ENCODE measurements around the gene FOXD4. TPM values are rescaled to one million over a fixed set of nuclear protein-coding genes. Genes with fewer than 3 reads are reported as not detected.
"Not testable (repeated sequence)": the region's sequence is repeated elsewhere in the genome, so short reads cannot be mapped to it uniquely, and the experiment has no call there.

Gene FOXD4
- total and polyA plus RNA-seq, 2 of the 8 experiments (the other 6 are each of a cell fraction or from before 2014, with no cell fraction given), result 0.03 TPM; not detected in 1

DNA sequence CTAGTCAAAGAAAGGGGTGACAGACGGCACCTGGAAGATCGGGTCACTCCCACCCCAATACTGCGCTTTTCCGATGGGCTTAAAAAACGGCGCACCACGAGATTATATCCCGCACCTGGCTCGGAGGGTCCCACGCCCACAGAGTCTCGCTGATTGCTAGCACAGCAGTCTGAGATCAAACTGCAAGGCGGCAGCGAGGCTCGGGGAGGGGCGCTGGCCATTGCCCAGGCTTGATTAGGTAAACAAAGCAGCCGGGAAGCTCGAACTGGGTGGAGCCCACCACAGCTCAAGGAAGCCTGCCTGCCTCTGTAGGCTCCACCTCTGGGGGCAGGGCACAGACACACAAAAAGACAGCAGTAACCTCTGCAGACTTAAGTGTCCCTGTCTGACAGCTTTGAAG, 21.7 kb upstream of the FOXD4 start:
- 66% methylated on average over 7 of the region's 17 CpGs; no CpG with 5 or more reads in 1 of the 2 experiments for WGBS, 2 experiments (ENCODE audit: extremely low coverage in 1 of 2, insufficient coverage in 1 of 2, insufficient read length in 1 of 2, insufficient replicate concordance in 2 of 2, low coverage in 1 of 2, low lambda C conversion rate in 2 of 2, missing lambda C conversion rate in 1 of 2)
- H2BK5ac ChIP-seq (ENCODE audit: low read depth, low read length); H3K79me2 ChIP-seq (ENCODE audit: control insufficient read depth in 1 of 2, insufficient read depth in 2 of 2, low read length in 2 of 2); H3K9me3 ChIP-seq (ENCODE audit: insufficient read depth in 2 of 2, low read depth in 1 of 2, low read length in 1 of 2); POLR2A ChIA-PET (ENCODE audit: partially characterized antibody); H3K27ac ChIP-seq (ENCODE audit: low read depth, low read length); CTCF ChIA-PET (ENCODE audit: partially characterized antibody); H4K5ac ChIP-seq (ENCODE audit: insufficient read length, low read depth, low read length); H2BK120ac ChIP-seq (replicated peaks; ENCODE audit: low read depth, low read length); H4K20me1 ChIP-seq (replicated peaks in 1 of 2; ENCODE audit: control insufficient read depth in 1 of 2, insufficient read depth in 2 of 2, low read length in 2 of 2); FAIRE-seq; H3K4me3 ChIP-seq (ENCODE audit: extremely low read depth in 1 of 4, insufficient read depth in 2 of 4, low read depth in 3 of 4, low read length in 4 of 4); H3K79me1 ChIP-seq (ENCODE audit: low read depth, low read length); H3K4me1 ChIP-seq (replicated peaks in 1 of 4; ENCODE audit: control insufficient read depth in 3 of 4, insufficient read depth in 4 of 4, low read length in 3 of 4); H2BK12ac ChIP-seq (ENCODE audit: low read depth, low read length); H3K27me3 ChIP-seq (replicated peaks in 1 of 4; ENCODE audit: control insufficient read depth in 3 of 4, extremely low read depth in 1 of 4, insufficient read depth in 3 of 4, low read length in 3 of 4); H4K91ac ChIP-seq (replicated peaks; ENCODE audit: insufficient read length, low read length); H3K4me2 ChIP-seq (ENCODE audit: insufficient read depth in 1 of 2, low read depth in 2 of 2, low read length in 2 of 2); H3K23me2 ChIP-seq (ENCODE audit: low read depth, low read length); H2BK20ac ChIP-seq (ENCODE audit: low read length); H4K8ac ChIP-seq (ENCODE audit: extremely low read depth, insufficient read depth, low read length); H3K4ac ChIP-seq (replicated peaks; ENCODE audit: insufficient read length, low read depth, low read length); H3K18ac ChIP-seq (ENCODE audit: extremely low read depth, low read length); H2AFZ ChIP-seq (ENCODE audit: low read length); H3K14ac ChIP-seq (ENCODE audit: insufficient read length); H3K9ac ChIP-seq (replicated peaks in 1 of 4; ENCODE audit: extremely low read depth in 1 of 4, low read depth in 3 of 4, low read length in 3 of 4); H2BK15ac ChIP-seq (ENCODE audit: low read length); H3K36me3 ChIP-seq (ENCODE audit: control insufficient read depth in 2 of 4, insufficient read depth in 4 of 4, low read length in 3 of 4); H2AK5ac ChIP-seq (ENCODE audit: low read depth, low read length); H3K56ac ChIP-seq (replicated peaks; ENCODE audit: insufficient read length, low read depth, low read length); H3K23ac ChIP-seq (ENCODE audit: insufficient read length): not testable (repeated sequence)
- peak in 1 of 2 experiments; percentile 48 for DNase-seq (ENCODE audit: low read depth in 1 of 2, low spot score in 2 of 2)

Data from H1 (cell line).